Measurements from ENCODE around the gene MTCL3.

MTCL3 gene

DNA sequence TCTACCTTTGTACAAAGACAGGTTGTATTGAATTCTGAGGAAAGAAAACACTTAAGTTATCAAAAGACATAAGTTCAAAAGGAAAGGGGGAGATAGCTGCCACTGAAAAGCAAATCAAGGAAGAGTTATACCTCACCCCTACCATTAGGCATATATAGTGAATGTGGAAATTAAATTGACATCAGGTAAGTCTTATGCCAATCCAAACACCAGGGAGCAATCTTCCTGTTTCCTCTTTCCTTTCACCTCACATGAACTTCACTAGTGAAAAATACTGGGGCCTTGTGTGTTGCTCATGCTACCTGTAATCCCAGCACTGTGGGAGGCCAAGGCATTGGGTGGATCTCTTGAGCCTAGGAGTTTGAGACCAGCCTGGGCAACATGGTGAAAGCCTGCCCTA lies 47.0 kb upstream of the MTCL3 start:
- H3K9me3 ChIP-seq (ENCODE audit: low read length) = no peaks in the 10 kb centered on the region
- H3K4me1 ChIP-seq (ENCODE audit: insufficient read depth, low read length, poor library complexity, severe bottlenecking) = no peaks in the 10 kb centered on the region
- TF ChIP-seq EZH2phosphoT487 (IDR thresholded peaks at IDR 0.05; ENCODE audit: borderline replicate concordance, low read depth, low read length) = no peak
- TF ChIP-seq, protein P1, sequence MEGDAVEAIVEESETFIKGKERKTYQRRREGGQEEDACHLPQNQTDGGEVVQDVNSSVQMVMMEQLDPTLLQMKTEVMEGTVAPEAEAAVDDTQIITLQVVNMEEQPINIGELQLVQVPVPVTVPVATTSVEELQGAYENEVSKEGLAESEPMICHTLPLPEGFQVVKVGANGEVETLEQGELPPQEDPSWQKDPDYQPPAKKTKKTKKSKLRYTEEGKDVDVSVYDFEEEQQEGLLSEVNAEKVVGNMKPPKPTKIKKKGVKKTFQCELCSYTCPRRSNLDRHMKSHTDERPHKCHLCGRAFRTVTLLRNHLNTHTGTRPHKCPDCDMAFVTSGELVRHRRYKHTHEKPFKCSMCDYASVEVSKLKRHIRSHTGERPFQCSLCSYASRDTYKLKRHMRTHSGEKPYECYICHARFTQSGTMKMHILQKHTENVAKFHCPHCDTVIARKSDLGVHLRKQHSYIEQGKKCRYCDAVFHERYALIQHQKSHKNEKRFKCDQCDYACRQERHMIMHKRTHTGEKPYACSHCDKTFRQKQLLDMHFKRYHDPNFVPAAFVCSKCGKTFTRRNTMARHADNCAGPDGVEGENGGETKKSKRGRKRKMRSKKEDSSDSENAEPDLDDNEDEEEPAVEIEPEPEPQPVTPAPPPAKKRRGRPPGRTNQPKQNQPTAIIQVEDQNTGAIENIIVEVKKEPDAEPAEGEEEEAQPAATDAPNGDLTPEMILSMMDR (conservative IDR thresholded peaks at IDR 0.05; ENCODE audit: low read length) = no peak
- no peak overlapping the region for H3K27ac ChIP-seq (ENCODE audit: low read depth, low read length, poor library complexity, severe bottlenecking)
- ChIA-PET POLR2A (interaction anchor here (0.6 kb wide), 1 partner anchor 25 kb away, joined by 3 read pairs; no protein-coding TSS in a partner anchor), CTCF (ENCODE audit: unreplicated experiment) (no interaction called here)
- no peaks in the 10 kb centered on the region for H3K9me2 ChIP-seq (ENCODE audit: insufficient read depth, low read length)
- H3K79me2 ChIP-seq (ENCODE audit: insufficient read depth, low read depth, low read length) = no peaks in the 10 kb centered on the region
- no peak overlapping the region for H3K4me2 ChIP-seq (ENCODE audit: low read length)
- intact Hi-C loops (cut with micrococcal nuclease; ENCODE audit: unreplicated experiment) = no loop called here
- no peaks in the 10 kb centered on the region for H4K20me1 ChIP-seq (ENCODE audit: insufficient read depth, low read length)
- no peak overlapping the region for H2AFZ ChIP-seq (ENCODE audit: low read length)
- no TSS peak for BruUV-seq (replicated peaks)
- no peak overlapping the region for H3K4me3 ChIP-seq (ENCODE audit: low read depth, low read length, poor library complexity, severe bottlenecking)
- DNase-seq (ENCODE audit: low spot score) = no peak
- H3K36me3 ChIP-seq (ENCODE audit: insufficient read depth, low read length) = no peaks in the 10 kb centered on the region

DNA sequence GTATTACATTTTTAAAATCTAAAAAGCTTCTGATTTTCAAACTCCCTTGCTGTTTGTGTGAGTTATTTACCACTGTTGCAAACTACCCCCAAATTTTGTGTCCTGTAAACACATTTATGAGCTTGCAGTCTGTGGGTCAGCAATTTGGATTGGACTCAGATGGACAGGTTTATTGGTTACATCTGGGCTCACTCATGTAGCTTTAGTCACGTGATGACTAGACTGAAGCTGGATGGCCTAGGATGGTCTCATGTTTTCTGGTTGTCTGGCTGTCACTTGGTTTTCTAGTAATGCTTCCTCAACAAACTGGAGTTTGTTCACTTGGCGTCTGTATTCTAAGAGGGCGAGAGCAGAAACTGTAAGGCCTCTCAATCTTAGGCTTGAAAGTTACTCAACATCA lies 45.6 kb upstream of the MTCL3 start:
- H2AFZ ChIP-seq (ENCODE audit: low read length) = no peak overlapping the region
- intact Hi-C loops (cut with micrococcal nuclease; ENCODE audit: unreplicated experiment) = no loop called here
- no peaks in the 10 kb centered on the region for H3K36me3 ChIP-seq (ENCODE audit: insufficient read depth, low read length)
- H3K79me2 ChIP-seq (ENCODE audit: insufficient read depth, low read depth, low read length) = no peaks in the 10 kb centered on the region
- H3K27ac ChIP-seq (ENCODE audit: low read depth, low read length, poor library complexity, severe bottlenecking) = no peak overlapping the region
- H3K4me1 ChIP-seq (ENCODE audit: insufficient read depth, low read length, poor library complexity, severe bottlenecking) = no peaks in the 10 kb centered on the region
- H3K9me3 ChIP-seq (ENCODE audit: low read length) = no peaks in the 10 kb centered on the region
- POLR2A ChIA-PET = interaction anchor here (0.6 kb wide), 2 partner anchors 20 to 37 kb away, joined by 3 to 4 read pairs; no protein-coding TSS in a partner anchor
- H4K20me1 ChIP-seq (ENCODE audit: insufficient read depth, low read length) = no peaks in the 10 kb centered on the region
- CTCF ChIA-PET (ENCODE audit: unreplicated experiment) = no interaction called here
- TF ChIP-seq EZH2phosphoT487 (IDR thresholded peaks at IDR 0.05; ENCODE audit: borderline replicate concordance, low read depth, low read length) = no peak
- H3K4me3 ChIP-seq (ENCODE audit: low read depth, low read length, poor library complexity, severe bottlenecking) = no peak overlapping the region
- no peaks in the 10 kb centered on the region for H3K9me2 ChIP-seq (ENCODE audit: insufficient read depth, low read length)
- no TSS peak for BruUV-seq (replicated peaks)
- no peak overlapping the region for H3K4me2 ChIP-seq (ENCODE audit: low read length)
- DNase-seq (ENCODE audit: low spot score) = no peak

- no peaks in the 10 kb centered on the region for H4K20me1 ChIP-seq (ENCODE audit: insufficient read depth, low read length)
- no peaks in the 10 kb centered on the region for H3K36me3 ChIP-seq (ENCODE audit: insufficient read depth, low read length)
- TF ChIP-seq, protein P1 (conservative IDR thresholded peaks at IDR 0.05; ENCODE audit: low read length) = no peak
- no peak for TF ChIP-seq EZH2phosphoT487 (IDR thresholded peaks at IDR 0.05; ENCODE audit: borderline replicate concordance, low read depth, low read length)
- CTCF ChIA-PET (ENCODE audit: unreplicated experiment) = no interaction called here
- H3K9me3 ChIP-seq (ENCODE audit: low read length) = no peaks in the 10 kb centered on the region
- no peak overlapping the region for H3K4me2 ChIP-seq (ENCODE audit: low read length)
- no peak overlapping the region for H2AFZ ChIP-seq (ENCODE audit: low read length)
- no peak overlapping the region for H3K27ac ChIP-seq (ENCODE audit: low read depth, low read length, poor library complexity, severe bottlenecking)
- H3K4me3 ChIP-seq (ENCODE audit: low read depth, low read length, poor library complexity, severe bottlenecking) = no peak overlapping the region
- DNase-seq (ENCODE audit: low spot score) = no peak
- POLR2A ChIA-PET = no interaction called here
- no peaks in the 10 kb centered on the region for H3K4me1 ChIP-seq (ENCODE audit: insufficient read depth, low read length, poor library complexity, severe bottlenecking)
- H3K79me2 ChIP-seq (ENCODE audit: insufficient read depth, low read depth, low read length) = no peaks in the 10 kb centered on the region
- no TSS peak for BruUV-seq (replicated peaks)
- no peaks in the 10 kb centered on the region for H3K9me2 ChIP-seq (ENCODE audit: insufficient read depth, low read length)
- intact Hi-C loops (cut with micrococcal nuclease; ENCODE audit: unreplicated experiment) = no loop called here
Measured at GRCh38 chr6:127561660-127562059, 42.5 kb upstream of the MTCL3 start.

All from OCI-LY7 (cell line).